IMR-90 (cell line): ENCODE measurements around the gene STK35. TPM values are rescaled to one million over a fixed set of nuclear protein-coding genes. Genes with fewer than 3 reads are reported as not detected.

ENCODE experiments used
- ATAC-seq: fragments of 200-7000 bp; cut with Tn5 transposase; 2 replicates; pipeline ENCODE4 v1.9.1; 2020; ENCODE audit warnings: low read depth, mild to moderate bottlenecking, moderate library complexity
- BruUV-seq: library from RNA; stranded (reverse); fragments of 400-500 nt; replicated peaks from 2 replicates; lab custom pipeline; 2021; lab: Mats Ljungman, UMichigan
- CTCF ChIA-PET: fragments of 300-600 bp; formaldehyde crosslinking; extraction: SDS; loops from one replicate; lab custom pipeline; 2021; ENCODE audit warnings: antibody characterized with exemption; lab: Yijun Ruan, JAX
- POLR2A ChIA-PET: fragments of 300-600 bp; sonication (Branson Sonifier 250); formaldehyde crosslinking; loops from one replicate; lab custom pipeline; 2022; ENCODE audit warnings: antibody characterized with exemption; ENCODE audit not compliant: unreplicated experiment; lab: Charles Lee
- DNase-seq: peaks from one replicate; pipeline ENCODE4 v3.0.0; 2013
- H2AFZ ChIP-seq: replicated peaks from 2 replicates; pipeline ENCODE3; 2013; ENCODE audit warnings: low read length, mild to moderate bottlenecking; ENCODE audit not compliant: poor library complexity
- H2AK5ac ChIP-seq: 2 replicates; pipeline ENCODE4 v1.6.1; 2013; ENCODE audit warnings: low read depth, low read length, inconsistent platforms
- H2AK9ac ChIP-seq: replicated peaks from 2 replicates; pipeline ENCODE3; 2013; ENCODE audit warnings: mild to moderate bottlenecking, low read depth, low read length, moderate library complexity; ENCODE audit not compliant: poor library complexity
- H2BK120ac ChIP-seq: 2 replicates; pipeline ENCODE4 v1.6.1; 2013; ENCODE audit warnings: low read depth, low read length, inconsistent platforms
- H2BK15ac ChIP-seq: 3 replicates; pipeline ENCODE4 v1.6.1; 2013; ENCODE audit warnings: low read depth, low read length, inconsistent platforms
- H2BK20ac ChIP-seq: 2 replicates; pipeline ENCODE4 v1.6.1; 2013; ENCODE audit warnings: low read depth, mild to moderate bottlenecking, inconsistent platforms, low read length, moderate library complexity
- H2BK5ac ChIP-seq: 2 replicates; pipeline ENCODE4 v1.6.1; 2013; ENCODE audit warnings: mild to moderate bottlenecking, low read depth, low read length, inconsistent platforms; ENCODE audit not compliant: poor library complexity, severe bottlenecking
- H3K14ac ChIP-seq: replicated peaks from 2 replicates; pipeline ENCODE4 v1.6.1; 2013; ENCODE audit warnings: low read depth, low read length, inconsistent platforms
- H3K18ac ChIP-seq: 2 replicates; pipeline ENCODE4 v1.6.1; 2013; ENCODE audit warnings: low read depth, low read length, control low read depth
- H3K23ac ChIP-seq: 2 replicates; pipeline ENCODE4 v1.6.1; 2013; ENCODE audit warnings: low read depth, low read length, inconsistent platforms
- H3K27ac ChIP-seq: 2 replicates; pipeline ENCODE4 v1.5.1; 2013; ENCODE audit warnings: mild to moderate bottlenecking, control low read depth, low read length; ENCODE audit not compliant: insufficient read depth
- H3K27me3 ChIP-seq: 2 replicates; pipeline ENCODE4 v1.6.1; 2013; ENCODE audit warnings: low read length; ENCODE audit not compliant: control insufficient read depth, insufficient read depth
- H3K36me3 ChIP-seq: 2 replicates; pipeline ENCODE4 v1.6.1; 2013; ENCODE audit warnings: low read length, mixed read lengths; ENCODE audit not compliant: control insufficient read depth, insufficient read depth
- H3K4ac ChIP-seq: 2 replicates; pipeline ENCODE4 v1.6.1; 2013; ENCODE audit warnings: low read depth, low read length, inconsistent platforms
- H3K4me1 ChIP-seq: 2 replicates; pipeline ENCODE4 v1.6.1; 2013; ENCODE audit warnings: low read length, mixed read lengths; ENCODE audit not compliant: control insufficient read depth, insufficient read depth
- H3K4me2 ChIP-seq: 2 replicates; pipeline ENCODE4 v1.6.1; 2013; ENCODE audit warnings: low read depth, mild to moderate bottlenecking, control low read depth, low read length, moderate library complexity
- H3K4me3 ChIP-seq: 2 replicates; pipeline ENCODE4 v1.5.1; 2013; ENCODE audit warnings: low read depth, mild to moderate bottlenecking, control low read depth, low read length, moderate library complexity; ENCODE audit not compliant: insufficient read depth
- H3K56ac ChIP-seq: 2 replicates; pipeline ENCODE4 v1.6.1; 2013; ENCODE audit warnings: low read length, inconsistent platforms; ENCODE audit not compliant: insufficient read depth; ENCODE audit errors: extremely low read depth
- H3K79me1 ChIP-seq, 2 experiments: 2 replicates each; pipeline ENCODE4 v1.6.1; 2013; ENCODE audit warnings: low read length in 2 of 2, inconsistent platforms in 1 of 2, low read depth in 1 of 2
- H3K9ac ChIP-seq: 2 replicates; pipeline ENCODE4 v1.6.1; 2013; ENCODE audit warnings: low read depth, low read length, control low read depth
- H3K9me1 ChIP-seq: 2 replicates; pipeline ENCODE4 v1.6.1; 2013; ENCODE audit warnings: low read length, inconsistent platforms; ENCODE audit not compliant: insufficient read depth
- H3K9me3 ChIP-seq: 2 replicates; pipeline ENCODE4 v1.6.1; 2013; ENCODE audit warnings: low read length; ENCODE audit not compliant: control insufficient read depth, insufficient read depth
- H4K20me1 ChIP-seq: 2 replicates; pipeline ENCODE4 v1.6.1; 2013; ENCODE audit warnings: low read length, inconsistent platforms; ENCODE audit not compliant: insufficient read depth
- H4K5ac ChIP-seq: 2 replicates; pipeline ENCODE4 v1.6.1; 2013; ENCODE audit warnings: mild to moderate bottlenecking, low read depth, low read length, control low read depth
- H4K8ac ChIP-seq, 2 experiments: 2 replicates each; pipeline ENCODE4 v1.6.1; 2013; ENCODE audit warnings: low read depth in 2 of 2, low read length in 2 of 2, control low read depth in 1 of 2, inconsistent platforms in 1 of 2
- H4K91ac ChIP-seq: 2 replicates; pipeline ENCODE4 v1.6.1; 2013; ENCODE audit warnings: low read depth, low read length, inconsistent platforms; ENCODE audit not compliant: insufficient read depth
- CEBPB ChIP-seq: IDR thresholded peaks from 2 replicates; pipeline ENCODE4 v1.6.1; 2012; ENCODE audit warnings: low read depth, low read length, improper control_type of control experiment
- RCOR1 ChIP-seq: IDR thresholded peaks from 2 replicates; pipeline ENCODE4 v1.6.1; 2012; ENCODE audit warnings: mild to moderate bottlenecking, low read length, improper control_type of control experiment; ENCODE audit not compliant: insufficient replicate concordance
- WGBS, 2 experiments: methylation state at CpG; one replicate each; pipeline versions ENCODE4 v1.1.5 to v1.1.7; 2013; ENCODE audit warnings: missing lambda C conversion rate in 2 of 2; ENCODE audit not compliant: insufficient read length in 1 of 2; ENCODE audit errors: extremely low coverage in 2 of 2; 5-methylcytosine and 5-hydroxymethylcytosine counted together
- dilution Hi-C: fragments of 300-500 bp; cut with HindIII; formaldehyde crosslinking; loops from one replicate; pipeline ENCODE4 v1.14.3; 2018; ENCODE audit warnings: low sequenced_read_pairs; ENCODE audit not compliant: unreplicated experiment
- in situ Hi-C: fragments of 300-500 bp; cut with MboI; formaldehyde crosslinking; loops from 3 replicates; pipeline ENCODE4 v1.14.3; 2019; ENCODE audit warnings: low sequenced_read_pairs, inconsistent platforms, mixed read lengths
- intact Hi-C: fragments of 100-400 bp; cut with micrococcal nuclease; formaldehyde crosslinking; loops from 2 replicates; pipeline ENCODE4 v1.10.0; 2022
- polyA plus RNA-seq, 3 experiments: library from polyadenylated mRNA; depleted of rRNA; stranded (reverse); fragments of >200 nt; gene quantifications; 2 replicates each; pipeline ENCODE4 v1.2.3, GENCODE V29; 2012; ENCODE audit warnings: low replicate concordance in 1 of 3
- total RNA-seq: library from RNA; depleted of rRNA; stranded (reverse); fragments of >200 nt; gene quantifications from 2 replicates; pipeline ENCODE4 v1.2.3, GENCODE V29; 2012

The STK35 gene
- total and polyA plus RNA-seq, 2 of the 4 experiments (the other 2 are of a cell fraction) = 11.1 to 12.0 TPM

- Histone ChIP-seq H3K9me1 (no peaks in the 10 kb centered on the region), H3K9me3 (no peaks in the 10 kb centered on the region), H3K4me2 (no peak overlapping the region), H2BK5ac (no peak overlapping the region), H2AK9ac (no peak overlapping the region), H3K27ac (no peak overlapping the region), H2BK15ac (no peak overlapping the region), H3K36me3 (no peaks in the 10 kb centered on the region), H3K4me3 (no peak overlapping the region), H2AFZ (no peak overlapping the region), H3K79me1 (no peaks in the 10 kb centered on the region), H4K5ac (no peak overlapping the region), H3K4ac (no peak overlapping the region), H4K91ac (no peak overlapping the region), H3K27me3 (peaks cover 26% of the 10 kb centered on the region), H3K9ac (no peak overlapping the region), H2BK20ac (no peak overlapping the region), H3K14ac (no peak overlapping the region), H3K18ac (no peak overlapping the region), H3K23ac (no peak overlapping the region), H3K4me1 (no peaks in the 10 kb centered on the region), H3K56ac (no peak overlapping the region), H2AK5ac (no peak overlapping the region), H4K8ac (no peak overlapping the region), H4K20me1 (no peaks in the 10 kb centered on the region), H2BK120ac (no peak overlapping the region)
- ATAC-seq = no peak
- in situ Hi-C loops = no loop called here
- intact Hi-C loops = no loop called here
- POLR2A ChIA-PET = no interaction called here
- no TSS peak for BruUV-seq
- TF ChIP-seq RCOR1 (no peak), CEBPB (no peak)
- CTCF ChIA-PET = no interaction called here
- no peak for DNase-seq
- dilution Hi-C loops = no loop called here
- WGBS, 2 experiments = 86% methylated on average over 5 of the region's 10 CpGs; no CpG with 5 or more reads in 1 of the 2 experiments
These were observed 64.2 kb downstream of the STK35 start for GRCh38 chr20:2165871-2166270.
